ENCODE data around the gene ZNF559. TPM values are rescaled to one million over a fixed set of nuclear protein-coding genes. Genes with fewer than 3 reads are reported as not detected.

ZNF559 gene
- total RNA-seq, 1 experiment from 2014 or later: 15.1 TPM

GRCh38 chr19:9306443-9306842 is 17.5 kb upstream of the ZNF559 start (continued):
- TF ChIP-seq EMX1 (CRISPR knock-in tag; IDR thresholded peaks at IDR 0.05): no peak

GRCh38 chr19:9308091-9308770 is 15.7 kb upstream of the ZNF559 start:
- Mint-ChIP-seq H3K4me1 (no peaks in the 10 kb centered on the region), H3K27me3 (ENCODE audit: low read depth) (peaks cover 3% of the 10 kb centered on the region; the same call in 1 of the 2 replicates), H3K9me3 (peaks cover 27% of the 10 kb centered on the region), H3K4me3 (peak overlapping the region; percentile 91), H3K36me3 (peaks cover 26% of the 10 kb centered on the region), H3K27ac (no peak overlapping the region)
- no peak for ATAC-seq
- POLR2A ChIA-PET: no interaction called here
- DNase-seq (ENCODE audit: low spot score): no peak
- CTCF ChIA-PET: interaction anchor here (0.7 kb wide), 1 partner anchor 123 kb away, joined by 5 read pairs; no protein-coding TSS in a partner anchor
- no peak for TF ChIP-seq ZNF423 (CRISPR knock-in tag; IDR thresholded peaks at IDR 0.05)
- no peak for TF ChIP-seq JUN (CRISPR knock-in tag; IDR thresholded peaks at IDR 0.05)
- no peak for TF ChIP-seq OVOL2 (CRISPR knock-in tag; IDR thresholded peaks at IDR 0.05; ENCODE audit: borderline replicate concordance)
- no peak for TF ChIP-seq ATF3 (CRISPR knock-in tag; conservative IDR thresholded peaks at IDR 0.05)
- no peak for TF ChIP-seq ERG (CRISPR knock-in tag; IDR thresholded peaks at IDR 0.05)
- TF ChIP-seq PRDM15 (CRISPR knock-in tag; IDR thresholded peaks at IDR 0.05): no peak
- no peak for TF ChIP-seq ZNF138 (CRISPR knock-in tag; conservative IDR thresholded peaks at IDR 0.05)
- no peak for TF ChIP-seq IRF2 (CRISPR knock-in tag; IDR thresholded peaks at IDR 0.05; ENCODE audit: borderline replicate concordance, low read depth)
- TF ChIP-seq ESRRA (CRISPR knock-in tag; IDR thresholded peaks at IDR 0.05; ENCODE audit: borderline replicate concordance): no peak
- TF ChIP-seq ZNF512 (CRISPR knock-in tag; IDR thresholded peaks at IDR 0.05; ENCODE audit: borderline replicate concordance): no peak
- no peak for TF ChIP-seq TP53 (CRISPR knock-in tag; IDR thresholded peaks at IDR 0.05)
- TF ChIP-seq MAX (CRISPR knock-in tag; IDR thresholded peaks at IDR 0.05): no peak
- TF ChIP-seq NFYB (CRISPR knock-in tag; conservative IDR thresholded peaks at IDR 0.05; ENCODE audit: low read depth): no peak
- TF ChIP-seq CDX4 (CRISPR knock-in tag; IDR thresholded peaks at IDR 0.05; ENCODE audit: borderline replicate concordance): no peak
- TF ChIP-seq SP1 (CRISPR knock-in tag; conservative IDR thresholded peaks at IDR 0.05): no peak
- TF ChIP-seq HMGA2 (CRISPR knock-in tag; IDR thresholded peaks at IDR 0.05): no peak
- no peak for TF ChIP-seq ZNF396 (CRISPR knock-in tag; IDR thresholded peaks at IDR 0.05; ENCODE audit: borderline replicate concordance)
- TF ChIP-seq ZNF416 (CRISPR knock-in tag; IDR thresholded peaks at IDR 0.05): no peak

Data from WTC11 (cell line).